K562 (cell line): Measurements from ENCODE around the gene KBTBD3. TPM values are rescaled to one million over a fixed set of nuclear protein-coding genes. Genes with fewer than 3 reads are reported as not detected.

ENCODE experiments used
- CEBPB ChIP-seq: fragments of 450-650 bp; IDR thresholded peaks from 2 replicates; pipeline ENCODE4 v1.6.1; 2016; ENCODE audit warnings: missing genetic modification characterization, missing compliant biosample characterization
- EGR1 ChIP-seq: fragments of 450-650 bp; conservative IDR thresholded peaks from 2 replicates; pipeline ENCODE4 v1.6.1; 2017; ENCODE audit warnings: mild to moderate bottlenecking
- ID3 ChIP-seq, 2 experiments: fragments of 250-450 bp in 1 of 2; fragments of 450-650 bp in 1 of 2; sonication (Bioruptor Pico) in 1 of 2; IDR thresholded peaks; 2 replicates each; pipeline versions ENCODE4 v1.6.1 to v1.8.0; 2016 to 2021; ENCODE audit warnings: mild to moderate bottlenecking in 2 of 2, moderate library complexity in 2 of 2, missing compliant biosample characterization in 1 of 2, missing genetic modification characterization in 1 of 2
- MYC ChIP-seq, 2 experiments: fragments of 250-450 bp in 1 of 2; sonication (Bioruptor Pico) in 1 of 2; IDR thresholded peaks; 2 replicates each; pipeline versions ENCODE4 v1.5.1 to v1.6.1; 2012 to 2021; ENCODE audit warnings: low read depth in 2 of 2, borderline replicate concordance in 1 of 2, improper control_type of control experiment in 1 of 2, low read length in 1 of 2, mild to moderate bottlenecking in 1 of 2, moderate library complexity in 1 of 2
- RCOR1 ChIP-seq, 2 experiments: IDR thresholded peaks; 2 replicates each; pipeline ENCODE4 v1.6.1; 2012; ENCODE audit warnings: low read depth in 2 of 2, low read length in 2 of 2, borderline replicate concordance in 1 of 2, improper control_type of control experiment in 1 of 2
- ZMIZ1 ChIP-seq, 2 experiments: fragments of 150-350 bp in 1 of 2; IDR thresholded peaks; 2 replicates each; pipeline ENCODE4 v1.6.1; 2012 to 2016; ENCODE audit warnings: low read depth in 2 of 2, low read length in 2 of 2, mild to moderate bottlenecking in 1 of 2, moderate library complexity in 1 of 2
- ZNF407 ChIP-seq: fragments of 450-650 bp; IDR thresholded peaks from 2 replicates; pipeline ENCODE4 v1.6.1; 2016; ENCODE audit warnings: low read depth
- ZNF449 ChIP-seq: fragments of 250-450 bp; sonication (Bioruptor Pico); IDR thresholded peaks from 2 replicates; pipeline ENCODE4 v1.8.0; 2022; ENCODE audit warnings: moderate library complexity, mild to moderate bottlenecking, inconsistent platforms
- ZNF551 ChIP-seq: fragments of 250-450 bp; sonication (Bioruptor Pico); IDR thresholded peaks from 2 replicates; pipeline ENCODE4 v1.5.0; 2021; ENCODE audit warnings: mild to moderate bottlenecking, moderate library complexity
- polyA plus RNA-seq, 8 experiments: library from polyadenylated mRNA; depleted of rRNA in 4 of 8; stranded (reverse) in 5 of 8; unstranded in 3 of 8; fragments of >200 nt; fragmentation: Nextera tagmentation in 2 of 8; fragmentation: Illumina TruSeq in 1 of 8; extraction: Ambion mirVana in 2 of 8; extraction: Trizol in 1 of 8; gene quantifications; 2 replicates each; pipeline versions ENCODE4 v1.2.1 to v1.2.3, GENCODE V29; 2011 to 2014; ENCODE audit warnings: inconsistent platforms in 1 of 8, missing spikeins in 1 of 8
- total RNA-seq, 7 experiments: library from RNA; depleted of rRNA in 6 of 7; stranded (reverse); fragments of >200 nt in 6 of 7; fragmentation: Illumina TruSeq in 2 of 7; extraction: Trizol in 2 of 7; gene quantifications; 2 replicates each; pipeline versions ENCODE4 v1.2.1 to v1.2.3, GENCODE V29; 2011 to 2021; ENCODE audit warnings: low replicate concordance in 1 of 7

KBTBD3 gene
- total and polyA plus RNA-seq, 9 of the 15 experiments (the other 6 are each of a cell fraction or from before 2014, with no cell fraction given): 4.2 to 31.2 (median 6.4) TPM

GRCh38 chr11:106076919-106077608 lies at the start of gene KBTBD3 (continued):
- TF ChIP-seq ZNF407: peak; percentile 67; the same call in 1 of the 2 replicates
- peak; percentile 78 for TF ChIP-seq EGR1
- peak; percentile 16; the same call in 1 of the 2 replicates for TF ChIP-seq MYC (IDR thresholded peaks at IDR 0.05; ENCODE audit: low read depth, low read length)
- no peak for TF ChIP-seq MYC (CRISPR knock-in tag; IDR thresholded peaks at IDR 0.05; ENCODE audit: borderline replicate concordance, low read depth)
- peak in 1 of 2 experiments; percentile 16; a peak in 1 of 4 replicates for TF ChIP-seq ZMIZ1 (IDR thresholded peaks at IDR 0.05; ENCODE audit: low read depth in 2 of 2, low read length in 2 of 2)
- no peak for TF ChIP-seq ZNF449 (CRISPR knock-in tag)
- TF ChIP-seq CEBPB (tag): peak; percentile 93
- no peak for TF ChIP-seq ID3 (CRISPR knock-in tag; IDR thresholded peaks at IDR 0.05)
- TF ChIP-seq ID3 (tag; IDR thresholded peaks at IDR 0.05): 0 out of 2 replicates have a peak, but pooled peaks have one; percentile 27
- TF ChIP-seq RCOR1 (IDR thresholded peaks at IDR 0.05; ENCODE audit: borderline replicate concordance in 1 of 2, low read depth in 2 of 2, low read length in 2 of 2): no peak; a peak in 1 of 4 replicates
- TF ChIP-seq ZNF551 (CRISPR knock-in tag): no peak
